ENCODE measurements around the gene EFTUD2. TPM values are rescaled to one million over a fixed set of nuclear protein-coding genes. Genes with fewer than 3 reads are reported as not detected.

Gene EFTUD2
- total and polyA plus RNA-seq, 2 donors (not counting 1 experiment from before 2014, with no cell fraction given) = 43.2 to 133 TPM

DNA sequence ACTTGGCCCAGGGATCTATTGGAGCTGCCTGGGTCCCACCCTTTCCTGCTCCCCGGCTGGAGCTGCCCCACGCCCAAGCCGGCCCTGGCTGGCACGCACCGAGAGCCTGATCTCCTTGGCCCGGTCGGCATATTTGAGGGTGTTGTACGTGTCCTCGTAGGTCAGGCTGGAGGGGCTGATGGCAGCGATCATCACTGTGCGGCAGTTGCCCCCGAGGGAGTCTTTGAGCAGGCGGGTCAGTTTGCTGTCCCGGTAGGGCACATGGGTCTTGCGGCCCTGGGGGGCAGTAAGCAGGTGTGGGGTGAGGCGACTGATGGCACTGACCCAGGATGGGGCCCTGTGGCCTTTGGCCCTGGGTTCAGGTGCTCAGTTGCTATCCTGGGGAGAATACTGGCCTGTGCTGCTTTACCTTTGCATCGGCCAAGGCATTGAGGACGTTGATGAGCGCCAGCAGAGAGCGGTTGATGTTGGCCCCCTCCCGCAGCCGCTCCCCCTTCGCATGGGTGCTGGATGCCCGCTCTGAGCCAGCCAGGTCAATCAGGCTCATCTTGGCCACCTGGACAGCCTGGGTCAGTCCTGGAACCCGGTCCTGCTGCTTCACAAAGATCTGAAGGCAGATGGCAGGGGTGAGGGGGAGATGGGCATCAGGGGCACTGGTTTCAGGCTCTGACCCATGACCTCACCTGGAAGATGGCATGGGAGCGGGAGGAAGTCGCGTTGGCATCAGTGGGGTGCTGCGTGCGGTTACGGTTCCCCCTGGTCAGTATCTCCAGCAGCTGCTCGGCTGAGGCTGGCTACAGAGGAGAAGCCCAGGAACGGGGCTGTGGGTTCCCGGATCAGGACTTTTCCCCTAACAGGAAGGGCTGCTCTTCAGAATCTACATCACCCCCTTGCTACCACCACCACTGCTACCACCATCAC lies 34.8 kb upstream of the EFTUD2 start:
- Histone ChIP-seq H2AFZ (ENCODE audit: insufficient read depth, low read depth, low read length, poor library complexity, severe bottlenecking) (no peak overlapping the region), H3K36me3 (replicated peaks in 1 of 2; ENCODE audit: control extremely low read depth in 1 of 2, control insufficient read depth in 1 of 2, extremely low read depth in 1 of 2, insufficient read depth in 2 of 2, low read length in 1 of 2) (no peaks in the 10 kb centered on the region), H3K9ac (ENCODE audit: low read length) (no peak overlapping the region), H3K9me3 (ENCODE audit: control extremely low read depth in 1 of 3, control insufficient read depth in 2 of 3, insufficient read depth in 1 of 3, low read length in 2 of 3) (peaks cover 0 to 5% (median 0%) of the 10 kb centered on the region in 3 donors), H4K20me1 (ENCODE audit: control insufficient read depth, insufficient read depth, low read length, poor library complexity, severe bottlenecking) (no peaks in the 10 kb centered on the region), H3K4me2 (replicated peaks; ENCODE audit: low read depth, low read length, poor library complexity, severe bottlenecking) (no peak overlapping the region), H3K27me3 (replicated peaks in 1 of 4; ENCODE audit: control extremely low read depth in 1 of 4, control insufficient read depth in 3 of 4, insufficient read depth in 4 of 4, low read length in 3 of 4) (no peaks in the 10 kb centered on the region), H3K4me1 (ENCODE audit: control insufficient read depth in 2 of 2, insufficient read depth in 2 of 2, low read length in 2 of 2) (no peaks in the 10 kb centered on the region), H3K27ac (ENCODE audit: low read length in 2 of 2) (no peak overlapping the region), H3K4me3 (ENCODE audit: control extremely low read depth in 1 of 5, extremely low read depth in 1 of 5, insufficient read depth in 1 of 5, low read depth in 2 of 5, low read length in 4 of 5) (no peak overlapping the region), H3K79me2 (ENCODE audit: control insufficient read depth, insufficient read depth, low read length) (no peaks in the 10 kb centered on the region)
- H3K4me1 Mint-ChIP-seq = no peaks in the 10 kb centered on the region
- H3K9me3 Mint-ChIP-seq (ENCODE audit: insufficient read depth) = peaks cover 3% of the 10 kb centered on the region
- intact Hi-C loops (cut with micrococcal nuclease) = no loop called here
- H3K27ac Mint-ChIP-seq = no peak overlapping the region
- TF ChIP-seq CTCF (IDR thresholded peaks at IDR 0.05) (no peak), EZH2 (IDR thresholded peaks at IDR 0.05; ENCODE audit: borderline replicate concordance, insufficient read depth, low read depth, low read length, poor library complexity, severe bottlenecking) (no peak)
- POLR2A ChIA-PET = no interaction called here
- WGBS (ENCODE audit: insufficient coverage) = 97% methylated on average over 34 of the region's 34 CpGs
- H3K27me3 Mint-ChIP-seq = no peaks in the 10 kb centered on the region
- DNase-seq (no peak), ATAC-seq (ENCODE audit: low read depth) (no peak)
- CTCF ChIA-PET = no interaction called here
- no peak overlapping the region for H3K4me3 Mint-ChIP-seq

GRCh38 chr17:44932787-44933097 lies 33.5 kb upstream of the EFTUD2 start:
- H3K4me1 Mint-ChIP-seq = no peaks in the 10 kb centered on the region
- Histone ChIP-seq H3K27ac (ENCODE audit: low read length in 2 of 2) (no peak overlapping the region), H2AFZ (ENCODE audit: insufficient read depth, low read depth, low read length, poor library complexity, severe bottlenecking) (no peak overlapping the region), H3K36me3 (replicated peaks in 1 of 2; ENCODE audit: control extremely low read depth in 1 of 2, control insufficient read depth in 1 of 2, extremely low read depth in 1 of 2, insufficient read depth in 2 of 2, low read length in 1 of 2) (no peaks in the 10 kb centered on the region), H3K27me3 (replicated peaks in 1 of 4; ENCODE audit: control extremely low read depth in 1 of 4, control insufficient read depth in 3 of 4, insufficient read depth in 4 of 4, low read length in 3 of 4) (no peaks in the 10 kb centered on the region), H3K79me2 (ENCODE audit: control insufficient read depth, insufficient read depth, low read length) (no peaks in the 10 kb centered on the region), H3K4me2 (replicated peaks; ENCODE audit: low read depth, low read length, poor library complexity, severe bottlenecking) (no peak overlapping the region), H3K9me3 (ENCODE audit: control extremely low read depth in 1 of 3, control insufficient read depth in 2 of 3, insufficient read depth in 1 of 3, low read length in 2 of 3) (no peaks in the 10 kb centered on the region), H3K4me3 (ENCODE audit: control extremely low read depth in 1 of 5, extremely low read depth in 1 of 5, insufficient read depth in 1 of 5, low read depth in 2 of 5, low read length in 4 of 5) (no peak overlapping the region), H4K20me1 (ENCODE audit: control insufficient read depth, insufficient read depth, low read length, poor library complexity, severe bottlenecking) (no peaks in the 10 kb centered on the region), H3K9ac (ENCODE audit: low read length) (no peak overlapping the region), H3K4me1 (ENCODE audit: control insufficient read depth in 2 of 2, insufficient read depth in 2 of 2, low read length in 2 of 2) (no peaks in the 10 kb centered on the region)
- WGBS (ENCODE audit: insufficient coverage) = 87% methylated on average over 4 of the region's 6 CpGs
- ATAC-seq (ENCODE audit: low read depth) (no peak), DNase-seq (no peak)
- CTCF ChIA-PET = interaction anchor here (0.5 kb wide), 1 partner anchor 18 kb away, joined by 3 read pairs; no protein-coding TSS in a partner anchor
- H3K27me3 Mint-ChIP-seq = no peaks in the 10 kb centered on the region
- intact Hi-C loops (cut with micrococcal nuclease) = no loop called here
- H3K9me3 Mint-ChIP-seq (ENCODE audit: insufficient read depth) = no peaks in the 10 kb centered on the region
- no peak for TF ChIP-seq CTCF (IDR thresholded peaks at IDR 0.05)
- no peak for TF ChIP-seq EZH2 (IDR thresholded peaks at IDR 0.05; ENCODE audit: borderline replicate concordance, insufficient read depth, low read depth, low read length, poor library complexity, severe bottlenecking)
- no peak overlapping the region for H3K4me3 Mint-ChIP-seq
- no peak overlapping the region for H3K27ac Mint-ChIP-seq
- POLR2A ChIA-PET = no interaction called here

Data from B cell (primary cell).